ENCODE results near the gene SLC51B.

The SLC51B gene

GRCh38 chr15:65066635-65067316, 21.6 kb downstream of the SLC51B start:
- DNase-seq (ENCODE audit: low read depth), result no peak
- no peak for TF ChIP-seq CTCF (conservative IDR thresholded peaks at IDR 0.05; ENCODE audit: low read length)
- no peak overlapping the region for H3K4me3 ChIP-seq (ENCODE audit: low read length)

- TF ChIP-seq CTCF (conservative IDR thresholded peaks at IDR 0.05; ENCODE audit: low read length), result no peak
Measured at GRCh38 chr15:65067317-65067644, 22.1 kb downstream of the SLC51B start.

DNA sequence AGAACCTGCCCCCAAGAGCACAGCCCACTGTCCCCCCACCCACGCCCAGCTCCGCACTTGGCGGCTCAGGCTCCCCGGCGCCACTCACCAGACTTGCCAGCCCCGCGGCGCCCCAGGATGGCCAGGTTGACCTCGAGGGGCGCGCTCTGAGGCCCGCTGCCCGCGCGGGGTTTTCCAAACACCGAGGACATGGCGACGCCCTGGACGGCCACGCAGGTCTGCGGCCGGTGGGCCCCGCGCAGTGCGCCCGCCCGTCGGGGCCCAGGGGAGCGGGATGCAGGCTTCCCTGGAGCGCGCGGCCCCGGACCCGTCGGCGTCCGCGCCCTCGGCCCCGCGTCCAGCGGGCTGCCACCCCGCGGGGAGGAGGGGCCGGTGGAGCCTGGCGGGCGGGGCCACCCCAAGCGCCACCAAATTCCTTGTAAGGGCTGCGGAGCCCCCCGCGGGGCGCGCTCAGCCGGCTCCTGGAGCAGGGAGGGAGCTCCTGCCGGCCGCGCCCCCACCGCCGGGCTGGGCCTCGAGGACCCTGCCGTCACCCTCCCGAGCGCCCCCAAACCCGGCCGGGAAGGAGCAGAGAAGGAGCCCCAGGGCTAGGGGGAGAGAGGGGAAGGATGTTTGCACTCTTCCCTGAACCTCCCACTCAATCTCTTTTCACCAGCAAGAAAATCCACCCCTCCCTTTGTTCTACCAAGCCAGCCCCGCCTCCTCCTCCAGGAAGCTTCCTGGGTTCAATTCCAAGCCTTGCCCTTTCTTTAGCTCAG, 22.6 kb downstream of the SLC51B start, which contains the start of gene RASL12:
RASL12 (minus strand) TSS at position 347 of the 758 bp plus-strand sequence; CDS start at position 191, 156 bp downstream.
- TF ChIP-seq CTCF (conservative IDR thresholded peaks at IDR 0.05; ENCODE audit: low read length), result no peak
- DNase-seq (ENCODE audit: low read depth), result no peak
- no peak within 1 kb of the TSS for H3K4me3 ChIP-seq (ENCODE audit: low read length)

More at GRCh38 chr15:65067317-65067644, 22.1 kb downstream of the SLC51B start:
- no peak overlapping the region for H3K4me3 ChIP-seq (ENCODE audit: low read length)
- DNase-seq (ENCODE audit: low read depth), result no peak

GRCh38 chr15:65068403-65068788, 23.2 kb downstream of the SLC51B start:
- no peak overlapping the region for H3K4me3 ChIP-seq (ENCODE audit: low read length)
- peak; percentile 56 for DNase-seq (ENCODE audit: low read depth)
- TF ChIP-seq CTCF (conservative IDR thresholded peaks at IDR 0.05; ENCODE audit: low read length), result no peak

- no peak overlapping the region for H3K4me3 ChIP-seq (ENCODE audit: low read length)
- TF ChIP-seq CTCF (conservative IDR thresholded peaks at IDR 0.05; ENCODE audit: low read length), result no peak
- peak; percentile 97 for DNase-seq (ENCODE audit: low read depth)
Measured at GRCh38 chr15:65069179-65069578, 24.0 kb downstream of the SLC51B start.

- no peak for TF ChIP-seq CTCF (conservative IDR thresholded peaks at IDR 0.05; ENCODE audit: low read length)
- no peak for DNase-seq (ENCODE audit: low read depth)
- H3K4me3 ChIP-seq (ENCODE audit: low read length), result no peak overlapping the region
Measured at GRCh38 chr15:65069779-65070546, 24.8 kb downstream of the SLC51B start.
